HG02943 (cell line): ENCODE results near the gene TRIM37.
"Not testable (repeated sequence)": the region's sequence is repeated elsewhere in the genome, so short reads cannot be mapped to it uniquely, and the experiment has no call there.

Experiments used
- ATAC-seq: cut with Tn5 transposase; IDR thresholded peaks from one replicate; pipeline ENCODE4 v1.9.1; 2021; ENCODE audit warnings: mild to moderate bottlenecking, low read depth, moderate library complexity; ENCODE audit not compliant: unreplicated experiment

Gene TRIM37

GRCh38 chr17:59111539-59111938, 4.9 kb upstream of the TRIM37 start:
- no peak for ATAC-seq

- ATAC-seq, result no peak
Observed at GRCh38 chr17:59110973-59111372, 4.3 kb upstream of the TRIM37 start.

GRCh38 chr17:59108400-59109102, 1.9 kb upstream of the TRIM37 start:
- ATAC-seq, result no peak

DNA sequence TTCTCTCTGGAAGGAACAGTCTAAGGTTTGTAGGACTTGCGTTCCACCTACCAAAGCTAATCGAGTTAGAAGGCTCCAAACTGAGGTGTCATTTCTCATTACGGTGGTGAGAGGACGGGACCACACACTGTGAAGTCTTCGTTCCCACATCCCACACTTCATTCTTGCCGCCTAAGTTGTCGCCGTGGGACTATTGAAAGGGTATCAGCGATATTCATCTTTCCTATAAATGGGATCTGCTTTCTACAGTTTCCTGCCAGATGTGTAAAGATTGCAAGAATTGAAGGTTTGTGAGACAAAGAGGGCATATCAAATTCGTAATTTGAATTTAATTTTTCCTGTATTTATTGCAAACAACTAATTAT, 608 bp upstream of the TRIM37 start:
- no peak for ATAC-seq

DNA sequence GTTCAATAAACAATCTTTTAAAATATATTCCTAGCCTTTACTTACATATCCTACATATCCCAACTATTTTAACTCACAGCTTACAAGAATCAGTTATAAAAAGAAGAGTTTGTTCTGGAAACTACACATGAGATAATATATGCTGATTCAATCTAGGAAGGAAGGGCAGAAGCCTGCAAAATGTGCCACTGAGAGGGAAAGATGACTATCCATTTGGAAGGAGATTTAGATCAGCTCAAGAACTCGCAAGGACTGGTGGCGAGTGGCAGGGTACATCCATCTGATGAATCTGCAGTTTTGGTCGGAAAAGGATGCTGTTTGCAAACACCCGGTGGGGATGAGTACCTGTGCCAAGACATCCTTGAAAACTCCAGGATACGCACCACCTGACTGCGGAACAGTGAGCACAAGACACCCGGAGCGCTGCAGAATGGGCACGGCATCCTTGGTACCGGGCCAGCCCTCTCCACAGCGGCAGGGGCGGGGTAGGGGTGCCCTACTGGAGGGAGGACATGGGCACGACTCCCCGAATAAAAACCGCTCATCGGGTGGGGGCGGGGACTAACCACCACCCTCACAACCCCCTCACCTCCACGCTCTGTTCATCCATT, 723 bp downstream of the TRIM37 start:
- ATAC-seq, result peak; percentile 22

DNA sequence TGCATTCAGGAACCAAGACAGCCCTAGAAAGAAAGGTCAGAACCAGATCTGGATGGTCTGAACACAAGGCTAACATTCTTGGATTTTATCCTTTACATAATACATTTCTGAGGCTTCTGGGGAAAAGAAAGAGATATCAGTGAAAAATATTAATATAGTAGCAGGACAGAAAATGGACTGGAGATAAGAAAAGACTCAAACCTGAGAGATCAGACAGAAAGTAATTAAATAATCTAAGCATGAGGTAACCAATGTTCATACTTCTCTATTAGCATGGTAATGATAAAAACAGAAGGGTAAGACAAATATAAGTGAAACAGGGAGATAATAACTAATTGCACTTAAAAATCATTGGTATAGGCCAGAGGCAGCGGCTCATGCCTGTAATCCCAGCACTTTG, 5.5 kb downstream of the TRIM37 start:
- ATAC-seq, result no peak

DNA sequence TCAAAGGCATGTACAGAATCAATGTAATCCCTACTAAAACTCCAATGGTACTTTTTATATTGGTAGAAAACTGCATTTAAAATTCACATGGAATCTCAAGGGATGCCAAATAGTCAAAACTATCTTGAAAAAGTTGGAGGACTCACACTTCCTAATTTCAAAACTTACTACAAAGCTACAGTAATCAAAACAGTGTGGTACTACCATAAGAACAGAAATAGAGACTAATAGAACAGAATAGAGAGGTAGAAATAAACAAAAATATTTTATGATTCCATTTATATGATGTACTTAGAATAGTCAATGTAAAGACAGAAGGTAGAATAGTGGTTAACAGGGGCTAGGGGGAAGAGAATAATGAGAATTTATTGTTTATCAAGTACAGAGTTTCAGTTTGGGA, 8.8 kb downstream of the TRIM37 start:
- no peak for ATAC-seq

DNA sequence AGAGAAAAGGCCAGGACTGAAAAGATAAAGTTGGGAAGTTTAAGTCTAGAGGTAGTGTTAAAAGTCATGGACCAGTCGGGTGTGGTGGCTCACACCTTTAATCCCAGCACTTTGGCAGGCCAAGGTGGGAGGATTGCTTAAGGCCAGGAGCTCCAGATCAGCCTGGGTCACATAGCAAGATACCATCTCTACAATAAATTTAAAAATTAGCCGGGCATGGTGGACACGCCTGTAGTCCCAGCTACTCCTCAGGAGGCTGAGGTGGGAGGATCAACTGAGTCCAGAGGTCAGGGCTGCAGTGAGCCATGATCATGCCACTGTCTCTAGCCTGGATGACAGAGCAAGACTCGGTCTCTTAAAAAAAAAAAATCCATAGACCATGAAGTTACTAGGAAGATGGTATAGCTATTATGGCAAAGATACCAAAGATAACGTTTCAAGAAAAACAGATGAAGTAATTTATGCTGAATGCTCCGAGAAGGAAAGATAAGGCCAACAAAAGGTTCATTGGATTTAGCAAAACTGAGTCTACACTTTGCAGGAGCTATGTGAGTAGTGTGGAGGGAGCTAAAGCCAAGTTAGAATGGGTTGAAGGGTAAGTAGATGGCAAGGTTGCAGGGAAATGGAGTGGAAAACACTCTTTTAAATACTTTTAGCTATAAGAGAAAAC, 11.7 kb downstream of the TRIM37 start:
- ATAC-seq, result no peak

- ATAC-seq, result no peak
Observed at GRCh38 chr17:59093702-59094231, 12.9 kb downstream of the TRIM37 start.

GRCh38 chr17:59093145-59093701, 13.5 kb downstream of the TRIM37 start:
- no peak for ATAC-seq

DNA sequence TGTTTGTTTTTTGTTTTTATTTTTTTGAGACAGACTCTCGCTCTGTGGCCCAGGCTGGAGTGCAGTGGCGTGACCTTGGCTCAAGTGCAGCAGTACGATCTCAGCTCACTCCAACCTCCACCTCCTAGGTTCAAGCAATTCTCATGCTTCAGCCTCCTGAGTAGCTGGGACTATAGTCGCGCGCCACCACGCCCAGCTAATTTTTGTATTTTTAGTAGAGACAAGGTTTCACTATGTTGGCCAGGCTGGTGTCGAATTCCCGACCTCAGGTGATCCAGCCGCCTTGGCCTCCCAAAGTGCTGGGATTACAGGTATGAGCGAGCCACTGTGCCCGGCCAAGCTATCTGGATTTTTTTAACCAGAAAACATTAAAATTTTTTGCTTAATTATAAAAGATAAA, 16.1 kb downstream of the TRIM37 start:
- not testable (repeated sequence) for ATAC-seq

GRCh38 chr17:59084154-59084553, 22.5 kb downstream of the TRIM37 start:
- ATAC-seq, result no peak

GRCh38 chr17:59074494-59074893, 32.2 kb downstream of the TRIM37 start:
- no peak for ATAC-seq

DNA sequence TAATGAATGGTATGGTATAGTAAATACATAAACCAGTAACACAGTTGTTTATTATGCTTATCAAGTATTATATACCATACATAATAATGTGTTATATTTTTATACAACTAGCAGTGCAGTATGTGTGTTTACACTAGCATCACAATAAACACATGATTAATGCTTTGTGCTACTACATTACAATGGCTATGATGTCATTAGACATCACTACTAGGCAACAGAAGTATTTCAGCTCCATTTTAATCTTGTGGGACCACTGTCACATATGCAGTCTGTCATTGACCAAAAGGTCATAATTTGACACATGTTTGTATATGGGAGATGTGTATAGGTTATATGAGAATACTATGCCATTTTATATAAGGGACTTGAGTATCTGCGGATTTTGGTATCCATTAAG, 32.7 kb downstream of the TRIM37 start:
- ATAC-seq, result no peak

DNA sequence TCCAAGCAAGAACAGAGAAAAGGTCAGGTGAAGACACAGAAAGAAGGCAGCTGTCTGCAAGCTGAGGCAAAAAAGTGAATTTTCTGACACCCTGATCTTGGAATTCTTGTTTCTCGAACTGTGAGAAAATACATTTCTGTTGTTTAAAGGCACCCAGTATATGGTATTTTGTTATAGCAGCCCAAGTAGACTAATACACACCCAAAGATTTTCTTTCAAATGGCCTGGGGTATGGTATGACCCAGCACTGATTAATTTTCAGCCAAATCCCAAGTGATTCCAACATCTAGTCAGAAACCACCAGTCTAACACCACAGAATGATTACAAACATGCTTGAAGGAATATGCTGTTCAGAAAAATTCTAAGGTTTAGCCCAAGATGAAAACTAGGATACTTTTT, 36.8 kb downstream of the TRIM37 start:
- no peak for ATAC-seq

GRCh38 chr17:59067756-59068155, 38.9 kb downstream of the TRIM37 start:
- peak; percentile 57 for ATAC-seq

- ATAC-seq, result no peak
Observed at GRCh38 chr17:59067340-59067739, 39.3 kb downstream of the TRIM37 start.

DNA sequence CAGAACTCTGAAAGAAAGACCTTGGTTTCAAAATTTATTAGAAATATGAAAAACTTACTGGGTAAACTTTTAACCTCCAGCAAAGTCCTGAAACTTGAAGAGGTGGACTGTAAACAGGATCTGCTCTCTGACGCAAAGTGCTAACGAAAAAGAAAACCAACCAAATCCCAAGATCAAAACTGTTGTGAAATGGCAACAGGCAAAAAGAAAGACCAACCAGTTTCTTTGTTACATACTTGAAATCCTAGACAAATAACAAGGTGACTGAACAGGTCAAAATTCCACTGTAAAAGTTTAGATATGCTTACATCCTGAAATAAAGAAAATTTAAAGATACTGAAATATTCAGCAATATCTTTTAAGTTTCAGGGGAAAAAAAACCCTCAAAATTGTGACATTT, 44.2 kb downstream of the TRIM37 start:
- ATAC-seq, result no peak

- ATAC-seq, result no peak
Observed at GRCh38 chr17:59056857-59057256, 49.8 kb downstream of the TRIM37 start.

GRCh38 chr17:59049798-59050197, 56.9 kb downstream of the TRIM37 start:
- no peak for ATAC-seq

GRCh38 chr17:59047616-59048015, 59.1 kb downstream of the TRIM37 start:
- no peak for ATAC-seq
